Endothelial cell of umbilical vein (primary cell): Measurements from ENCODE around the gene RUNX2. TPM values are rescaled to one million over a fixed set of nuclear protein-coding genes. Genes with fewer than 3 reads are reported as not detected.

Experiments
- BruUV-seq: library from RNA; stranded (reverse); fragments of 400-500 nt; replicated peaks from 2 replicates; lab custom pipeline; 2021; lab: Mats Ljungman, UMichigan
- CTCF ChIA-PET: fragments of 300-600, 350-600 bp; sonication (Branson Sonifier 250); formaldehyde crosslinking; loops from one replicate; lab custom pipeline; 2021; ENCODE audit warnings: antibody characterized with exemption, inconsistent platforms; lab: Charles Lee
- POLR2A ChIA-PET: fragments of 300-600, 350-600 bp; sonication (Branson Sonifier 250); formaldehyde crosslinking; loops from one replicate; lab custom pipeline; 2021; ENCODE audit warnings: antibody characterized with exemption, inconsistent platforms; lab: Charles Lee
- DNase-seq: peaks from one replicate; pipeline ENCODE4 v3.0.0-alpha.2; 2011; ENCODE audit warnings: low read depth, low spot score
- FAIRE-seq: peaks from 2 replicates; lab custom pipeline; 2011; peaks lifted over from hg19 to GRCh38; lab: Jason Lieb, UNC
- H2AFZ ChIP-seq: 2 replicates; pipeline ENCODE4 v1.6.0; 2012; ENCODE audit warnings: low read depth, low read length, control low read depth, inconsistent platforms
- H3K27ac ChIP-seq: 2 replicates; pipeline ENCODE4 v1.5.1; 2011; ENCODE audit warnings: low read depth, mild to moderate bottlenecking, control low read depth, low read length, moderate library complexity; ENCODE audit not compliant: insufficient read depth
- H3K27me3 ChIP-seq, 2 experiments: 2 replicates each; pipeline versions ENCODE4 v1.6.0 to v1.6.1; 2011; ENCODE audit warnings: low read length in 2 of 2, mixed read lengths in 1 of 2; ENCODE audit not compliant: control insufficient read depth in 2 of 2, insufficient read depth in 2 of 2
- H3K36me3 ChIP-seq, 2 experiments: 2 replicates in 1 of 2; 3 replicates in 1 of 2; pipeline ENCODE4 v1.5.1; 2011; ENCODE audit warnings: low read length in 2 of 2, mild to moderate bottlenecking in 1 of 2, moderate library complexity in 1 of 2; ENCODE audit not compliant: control insufficient read depth in 2 of 2, insufficient read depth in 2 of 2; ENCODE audit errors: extremely low read depth in 1 of 2
- H3K4me1 ChIP-seq: 3 replicates; pipeline ENCODE4 v1.5.1; 2011; ENCODE audit warnings: mild to moderate bottlenecking, low read length; ENCODE audit not compliant: control insufficient read depth, insufficient read depth; ENCODE audit errors: extremely low read depth
- H3K4me2 ChIP-seq: 2 replicates; pipeline ENCODE4 v1.6.1; 2011; ENCODE audit warnings: low read length, control low read depth, mixed read lengths; ENCODE audit not compliant: insufficient read depth
- H3K4me3 ChIP-seq, 3 experiments: fragments of 200-600 bp in 1 of 3; sonication (generic), shearing (Covaris generic) in 1 of 3; replicated peaks in 1 of 3; 2 replicates each; pipeline ENCODE4 v1.5.1; 2011 to 2016; ENCODE audit warnings: control low read depth in 3 of 3, low read length in 3 of 3, mild to moderate bottlenecking in 2 of 3, inconsistent platforms in 1 of 3, low read depth in 1 of 3, moderate library complexity in 1 of 3; ENCODE audit not compliant: insufficient read depth in 1 of 3
- H3K79me2 ChIP-seq: 2 replicates; pipeline ENCODE4 v1.6.0; 2012; ENCODE audit warnings: low read length, inconsistent platforms; ENCODE audit not compliant: control insufficient read depth, insufficient read depth
- H3K9ac ChIP-seq: replicated peaks from 2 replicates; pipeline ENCODE3; 2011; ENCODE audit warnings: low read length, control low read depth; ENCODE audit not compliant: insufficient read depth; ENCODE audit errors: extremely low read depth
- H3K9me1 ChIP-seq: replicated peaks from 3 replicates; pipeline ENCODE4 v1.6.0; 2011; ENCODE audit warnings: mild to moderate bottlenecking, low read length; ENCODE audit not compliant: control insufficient read depth, insufficient read depth; ENCODE audit errors: extremely low read depth
- H3K9me3 ChIP-seq: replicated peaks from 2 replicates; pipeline ENCODE4 v1.5.1; 2012; ENCODE audit warnings: low read length, inconsistent platforms; ENCODE audit not compliant: control insufficient read depth, insufficient read depth
- H4K20me1 ChIP-seq: replicated peaks from 2 replicates; pipeline ENCODE3; 2011; ENCODE audit warnings: mild to moderate bottlenecking, low read length; ENCODE audit not compliant: control insufficient read depth, insufficient read depth; ENCODE audit errors: extremely low read depth
- EZH2 ChIP-seq: IDR thresholded peaks from 2 replicates; pipeline ENCODE4 v1.6.1; 2012; ENCODE audit warnings: borderline replicate concordance, low read depth, mild to moderate bottlenecking, moderate library complexity, low read length, inconsistent platforms; ENCODE audit not compliant: severe bottlenecking
- FOS ChIP-seq: IDR thresholded peaks from 2 replicates; pipeline ENCODE4 v1.6.1; 2011; ENCODE audit warnings: mild to moderate bottlenecking, low read length, moderate library complexity, borderline replicate concordance; ENCODE audit not compliant: insufficient read depth
- GATA2 ChIP-seq: IDR thresholded peaks from 2 replicates; pipeline ENCODE4 v1.7.0; 2011; ENCODE audit warnings: low read depth, mild to moderate bottlenecking, moderate library complexity, mixed read lengths, low read length; ENCODE audit not compliant: insufficient read length, insufficient read depth
- JUN ChIP-seq: IDR thresholded peaks from 2 replicates; pipeline ENCODE4 v1.6.1; 2011; ENCODE audit warnings: borderline replicate concordance, low read depth; ENCODE audit not compliant: insufficient read length, insufficient read depth
- MYC ChIP-seq: IDR thresholded peaks from one replicate; pipeline ENCODE4 v1.6.1; 2011; ENCODE audit warnings: mild to moderate bottlenecking, low read depth, low read length
- POLR2A ChIP-seq: IDR thresholded peaks from 2 replicates; pipeline ENCODE4 v1.6.1; 2012; ENCODE audit warnings: low read depth, mild to moderate bottlenecking, control low read depth, low read length
- POLR2AphosphoS5 ChIP-seq: IDR thresholded peaks from 2 replicates; pipeline ENCODE4 v1.6.1; 2012; ENCODE audit warnings: low read depth, mild to moderate bottlenecking, control low read depth, low read length, moderate library complexity; ENCODE audit not compliant: insufficient read depth
- dilution Hi-C: fragments of 300-500 bp; cut with MboI; formaldehyde crosslinking; loops from one replicate; pipeline ENCODE4 v1.15.0; 2019; ENCODE audit warnings: low sequenced_read_pairs; ENCODE audit not compliant: extremely low pct_ligation_motif_present
- intact Hi-C: fragments of 100-400 bp; cut with micrococcal nuclease; formaldehyde crosslinking; loops from one replicate; pipeline ENCODE4 v1.10.0; 2022
- polyA plus RNA-seq, 4 experiments: library from polyadenylated mRNA; depleted of rRNA in 3 of 4; stranded (reverse) in 3 of 4; unstranded in 1 of 4; fragments of >200 nt; gene quantifications; 2 replicates each; pipeline versions ENCODE4 v1.2.1 to v1.2.3, GENCODE V29; 2011 to 2012; ENCODE audit warnings: missing spikeins in 1 of 4
- total RNA-seq: library from RNA; stranded (reverse); gene quantifications from 2 replicates; pipeline ENCODE4 v1.2.3, GENCODE V29; 2021
- TF ChIP-seq, protein P1 (sequence below): IDR thresholded peaks from 2 replicates; pipeline ENCODE4 v1.6.1; 2011; ENCODE audit not compliant: insufficient read depth, insufficient read length
- TF ChIP-seq, protein P2 (sequence below), 2 donors: IDR thresholded peaks; 1 replicate in 1 of 2; 2 replicates in 1 of 2; pipeline ENCODE4 v1.5.1; 2011; ENCODE audit warnings: low read length in 2 of 2, mild to moderate bottlenecking in 2 of 2, moderate library complexity in 2 of 2, control low read depth in 1 of 2, inconsistent platforms in 1 of 2, low read depth in 1 of 2; ENCODE audit not compliant: insufficient read depth in 1 of 2; ENCODE audit errors: extremely low read depth in 1 of 2

Gene RUNX2
- total and polyA plus RNA-seq, 2 donors (not counting 3 experiments of a cell fraction or from before 2014, with no cell fraction given), result 0.06 TPM; not detected in 1

DNA sequence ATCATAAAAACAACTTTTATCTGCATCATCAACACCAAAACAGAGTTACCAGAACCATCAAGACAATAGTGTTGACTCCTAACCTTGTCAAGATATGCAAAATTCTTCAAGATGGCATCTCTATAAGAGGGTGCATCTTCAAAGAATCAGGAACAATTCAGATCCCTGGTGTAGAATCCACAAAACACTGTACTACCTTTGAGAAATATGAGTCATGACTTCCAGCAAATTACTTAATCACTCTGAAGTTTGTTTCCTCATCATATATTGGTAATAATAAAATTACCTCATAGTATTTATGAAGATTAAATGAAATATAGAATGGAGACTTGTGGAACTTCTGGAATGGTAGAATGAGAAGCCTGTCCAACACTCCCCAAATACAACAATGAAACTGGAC, 270.9 kb downstream of the RUNX2 start:
- no peak for TF ChIP-seq GATA2
- no peak for TF ChIP-seq FOS
- TF ChIP-seq, protein P1, sequence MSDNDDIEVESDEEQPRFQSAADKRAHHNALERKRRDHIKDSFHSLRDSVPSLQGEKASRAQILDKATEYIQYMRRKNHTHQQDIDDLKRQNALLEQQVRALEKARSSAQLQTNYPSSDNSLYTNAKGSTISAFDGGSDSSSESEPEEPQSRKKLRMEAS, result no peak
- ChIA-PET POLR2A (no interaction called here), CTCF (no interaction called here)
- no TSS peak for BruUV-seq
- FAIRE-seq (no peak), DNase-seq (no peak)
- H3K4me2 ChIP-seq, result no peak overlapping the region
- H3K79me2 ChIP-seq, result no peaks in the 10 kb centered on the region
- H3K27me3 ChIP-seq, result peaks cover 6 to 10% of the 10 kb centered on the region in 2 experiments
- H3K4me3 ChIP-seq, result no peak overlapping the region
- intact Hi-C loops (no loop called here), dilution Hi-C loops (no loop called here)
- H3K9ac ChIP-seq, result no peak overlapping the region
- no peaks in the 10 kb centered on the region for H3K9me1 ChIP-seq
- no peak overlapping the region for H2AFZ ChIP-seq
- no peaks in the 10 kb centered on the region for H4K20me1 ChIP-seq
- H3K4me1 ChIP-seq, result peaks cover 5% of the 10 kb centered on the region
- no peaks in the 10 kb centered on the region for H3K9me3 ChIP-seq
- no peaks in the 10 kb centered on the region for H3K36me3 ChIP-seq
- H3K27ac ChIP-seq, result no peak overlapping the region

DNA sequence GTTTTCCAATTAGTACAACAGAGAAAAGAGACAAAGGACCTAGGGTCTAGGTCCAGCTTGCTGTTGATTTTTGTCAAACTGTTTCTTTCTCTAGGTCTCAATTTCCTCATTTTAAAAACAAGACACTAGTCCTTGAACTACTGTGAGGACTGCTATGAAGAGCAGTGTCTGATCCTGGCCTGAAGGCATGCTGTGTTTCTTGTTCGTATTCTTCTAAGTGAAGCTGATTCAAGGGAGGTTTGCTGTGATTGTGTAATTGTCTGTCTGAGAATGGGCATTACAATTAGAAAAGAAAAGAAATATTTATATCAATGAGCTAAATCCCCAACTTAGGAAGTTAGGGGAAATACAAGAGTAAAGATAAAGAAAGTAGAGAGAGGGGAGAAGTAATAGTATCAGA, 277.8 kb downstream of the RUNX2 start:
- TF ChIP-seq POLR2A (no peak), POLR2AphosphoS5 (no peak), JUN (no peak), MYC (no peak), EZH2 (no peak), FOS (no peak), GATA2 (no peak)
- TF ChIP-seq, protein P1, result no peak
- TF ChIP-seq, protein P2, sequence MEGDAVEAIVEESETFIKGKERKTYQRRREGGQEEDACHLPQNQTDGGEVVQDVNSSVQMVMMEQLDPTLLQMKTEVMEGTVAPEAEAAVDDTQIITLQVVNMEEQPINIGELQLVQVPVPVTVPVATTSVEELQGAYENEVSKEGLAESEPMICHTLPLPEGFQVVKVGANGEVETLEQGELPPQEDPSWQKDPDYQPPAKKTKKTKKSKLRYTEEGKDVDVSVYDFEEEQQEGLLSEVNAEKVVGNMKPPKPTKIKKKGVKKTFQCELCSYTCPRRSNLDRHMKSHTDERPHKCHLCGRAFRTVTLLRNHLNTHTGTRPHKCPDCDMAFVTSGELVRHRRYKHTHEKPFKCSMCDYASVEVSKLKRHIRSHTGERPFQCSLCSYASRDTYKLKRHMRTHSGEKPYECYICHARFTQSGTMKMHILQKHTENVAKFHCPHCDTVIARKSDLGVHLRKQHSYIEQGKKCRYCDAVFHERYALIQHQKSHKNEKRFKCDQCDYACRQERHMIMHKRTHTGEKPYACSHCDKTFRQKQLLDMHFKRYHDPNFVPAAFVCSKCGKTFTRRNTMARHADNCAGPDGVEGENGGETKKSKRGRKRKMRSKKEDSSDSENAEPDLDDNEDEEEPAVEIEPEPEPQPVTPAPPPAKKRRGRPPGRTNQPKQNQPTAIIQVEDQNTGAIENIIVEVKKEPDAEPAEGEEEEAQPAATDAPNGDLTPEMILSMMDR (IDR thresholded peaks at IDR 0.05; ENCODE audit: extremely low read depth in 1 of 2, insufficient read depth in 1 of 2, low read depth in 1 of 2, low read length in 2 of 2), result no peak
- Histone ChIP-seq H4K20me1 (no peaks in the 10 kb centered on the region), H3K27ac (no peak overlapping the region), H3K36me3 (no peaks in the 10 kb centered on the region), H3K9ac (no peak overlapping the region), H3K9me3 (no peaks in the 10 kb centered on the region), H3K9me1 (no peaks in the 10 kb centered on the region), H3K4me2 (no peak overlapping the region), H3K27me3 (peaks cover 17 to 20% of the 10 kb centered on the region in 2 experiments), H3K4me1 (peaks cover under 1% of the 10 kb centered on the region), H3K4me3 (no peak overlapping the region), H3K79me2 (no peaks in the 10 kb centered on the region), H2AFZ (no peak overlapping the region)
- BruUV-seq, result no TSS peak
- ChIA-PET POLR2A (no interaction called here), CTCF (no interaction called here)
- no peak for DNase-seq
- intact Hi-C loops (no loop called here), dilution Hi-C loops (no loop called here)
- FAIRE-seq, result no peak
